Measurements from ENCODE around the gene RASGRF1. TPM values are rescaled to one million over a fixed set of nuclear protein-coding genes. Genes with fewer than 3 reads are reported as not detected.

RASGRF1 gene
- total RNA-seq, 1 experiment from 2014 or later = 0.70 TPM

DNA sequence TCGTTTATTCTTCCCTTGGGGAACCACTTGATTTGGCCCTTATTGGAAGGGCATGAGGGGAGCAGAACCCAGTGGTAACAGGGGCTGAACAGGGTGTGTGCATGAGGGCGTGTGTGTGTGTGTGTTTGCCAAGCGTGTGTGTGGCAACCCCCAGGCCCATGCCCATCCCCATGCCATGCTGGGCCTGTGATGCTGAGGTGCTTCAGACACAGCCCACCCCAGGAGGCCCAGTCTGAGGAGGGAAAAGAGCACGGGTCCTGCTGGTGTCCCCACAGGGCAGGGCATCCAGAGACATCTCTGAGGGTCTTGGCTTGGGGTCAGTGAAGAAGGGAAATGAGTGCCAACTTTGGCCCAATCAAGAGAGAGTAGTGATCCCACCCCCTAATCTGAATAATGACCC lies 71.6 kb downstream of the RASGRF1 start:
- BruUV-seq (replicated peaks) = no TSS peak
- intact Hi-C loops (cut with micrococcal nuclease) = no loop called here
- ChIA-PET CTCF (interaction anchor here (2.6 kb wide), 1 partner anchor 165 kb away, joined by 13 read pairs; no protein-coding TSS in a partner anchor), POLR2A (no interaction called here)
- no peaks in the 10 kb centered on the region for H3K9me3 Mint-ChIP-seq (ENCODE audit: unreplicated experiment)
- no peak for DNase-seq (ENCODE audit: unreplicated experiment)
- H3K4me3 Mint-ChIP-seq (ENCODE audit: unreplicated experiment) = no peak overlapping the region
- TF ChIP-seq, protein P1, sequence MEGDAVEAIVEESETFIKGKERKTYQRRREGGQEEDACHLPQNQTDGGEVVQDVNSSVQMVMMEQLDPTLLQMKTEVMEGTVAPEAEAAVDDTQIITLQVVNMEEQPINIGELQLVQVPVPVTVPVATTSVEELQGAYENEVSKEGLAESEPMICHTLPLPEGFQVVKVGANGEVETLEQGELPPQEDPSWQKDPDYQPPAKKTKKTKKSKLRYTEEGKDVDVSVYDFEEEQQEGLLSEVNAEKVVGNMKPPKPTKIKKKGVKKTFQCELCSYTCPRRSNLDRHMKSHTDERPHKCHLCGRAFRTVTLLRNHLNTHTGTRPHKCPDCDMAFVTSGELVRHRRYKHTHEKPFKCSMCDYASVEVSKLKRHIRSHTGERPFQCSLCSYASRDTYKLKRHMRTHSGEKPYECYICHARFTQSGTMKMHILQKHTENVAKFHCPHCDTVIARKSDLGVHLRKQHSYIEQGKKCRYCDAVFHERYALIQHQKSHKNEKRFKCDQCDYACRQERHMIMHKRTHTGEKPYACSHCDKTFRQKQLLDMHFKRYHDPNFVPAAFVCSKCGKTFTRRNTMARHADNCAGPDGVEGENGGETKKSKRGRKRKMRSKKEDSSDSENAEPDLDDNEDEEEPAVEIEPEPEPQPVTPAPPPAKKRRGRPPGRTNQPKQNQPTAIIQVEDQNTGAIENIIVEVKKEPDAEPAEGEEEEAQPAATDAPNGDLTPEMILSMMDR (IDR thresholded peaks at IDR 0.05; ENCODE audit: unreplicated experiment) = no peak
- no peak overlapping the region for H3K27ac Mint-ChIP-seq (ENCODE audit: low read depth, unreplicated experiment)
- H3K4me1 Mint-ChIP-seq (ENCODE audit: insufficient read depth, unreplicated experiment) = no peaks in the 10 kb centered on the region
- H3K36me3 Mint-ChIP-seq (ENCODE audit: insufficient read depth, unreplicated experiment) = no peaks in the 10 kb centered on the region
- no peaks in the 10 kb centered on the region for H3K27me3 Mint-ChIP-seq (ENCODE audit: insufficient read depth, unreplicated experiment)

- no peak overlapping the region for H3K27ac Mint-ChIP-seq (ENCODE audit: low read depth, unreplicated experiment)
- no peaks in the 10 kb centered on the region for H3K27me3 Mint-ChIP-seq (ENCODE audit: insufficient read depth, unreplicated experiment)
- no peaks in the 10 kb centered on the region for H3K9me3 Mint-ChIP-seq (ENCODE audit: unreplicated experiment)
- intact Hi-C loops (cut with micrococcal nuclease) = no loop called here
- TF ChIP-seq, protein P1 (IDR thresholded peaks at IDR 0.05; ENCODE audit: unreplicated experiment) = no peak
- no TSS peak for BruUV-seq (replicated peaks)
- no peaks in the 10 kb centered on the region for H3K4me1 Mint-ChIP-seq (ENCODE audit: insufficient read depth, unreplicated experiment)
- no peak overlapping the region for H3K4me3 Mint-ChIP-seq (ENCODE audit: unreplicated experiment)
- POLR2A ChIA-PET = no interaction called here
- no peaks in the 10 kb centered on the region for H3K36me3 Mint-ChIP-seq (ENCODE audit: insufficient read depth, unreplicated experiment)
- no peak for DNase-seq (ENCODE audit: unreplicated experiment)
- CTCF ChIA-PET = interaction anchor here (0.6 to 2.6 kb wide), 2 partner anchors 10 to 166 kb away, joined by 3 to 13 read pairs; no protein-coding TSS in a partner anchor
Observed at GRCh38 chr15:79017953-79018352, 72.6 kb downstream of the RASGRF1 start.

DNA sequence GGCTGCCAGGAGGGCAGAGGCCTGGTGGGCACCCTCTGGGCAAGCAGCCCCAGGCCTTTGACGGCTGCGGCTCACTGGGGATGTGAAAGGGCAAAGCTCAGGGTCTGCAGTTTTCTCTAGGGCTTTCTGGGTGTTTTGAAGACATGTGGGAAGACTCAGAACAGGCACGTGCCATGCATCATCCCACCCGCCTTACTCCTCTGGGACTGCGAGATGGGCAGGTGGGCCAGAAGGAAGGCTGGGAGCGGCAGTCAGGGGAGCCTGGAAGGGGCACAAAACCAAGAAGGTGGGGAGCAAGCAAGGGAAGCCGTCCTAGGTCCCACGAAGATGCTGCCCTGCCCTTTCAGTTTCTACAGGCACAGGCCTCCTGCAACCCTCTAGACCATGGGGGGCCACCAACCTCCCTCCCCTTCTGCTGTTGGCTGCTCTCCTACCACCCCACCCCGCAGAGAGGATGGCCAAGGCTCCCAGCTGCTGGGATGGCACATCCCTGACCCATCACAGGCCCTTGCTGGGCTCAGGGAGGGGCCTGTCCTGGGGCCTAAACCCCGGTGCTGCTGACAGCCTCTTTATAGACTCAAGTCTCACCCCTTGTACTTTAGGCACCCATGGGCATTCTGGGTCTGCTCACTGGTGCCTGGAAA lies 73.9 kb downstream of the RASGRF1 start:
- no TSS peak for BruUV-seq (replicated peaks)
- CTCF ChIA-PET = interaction anchor here (0.5 to 2.6 kb wide), 4 partner anchors 24 to 323 kb away, joined by 3 to 13 read pairs (median 3); no protein-coding TSS in a partner anchor

DNA sequence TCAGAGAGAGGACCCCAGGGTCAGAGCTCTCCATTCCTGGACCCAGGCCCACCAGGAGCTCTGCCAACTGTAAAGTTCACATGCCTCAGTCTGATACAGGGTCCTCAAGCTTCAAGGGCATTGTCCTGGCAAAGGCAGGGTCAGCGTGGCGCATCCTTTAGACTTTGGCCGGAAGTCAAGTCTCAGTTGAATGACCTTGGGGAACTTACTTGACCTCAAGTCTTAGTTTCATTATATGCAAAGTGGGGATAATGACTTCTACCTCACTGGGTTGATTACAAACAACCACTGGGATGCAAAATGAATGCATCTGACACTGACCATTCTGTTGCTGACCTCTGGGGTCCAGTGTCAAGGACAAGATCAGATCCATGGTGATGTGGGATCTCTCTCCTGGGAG lies 75.2 kb downstream of the RASGRF1 start:
- intact Hi-C loops (cut with micrococcal nuclease) = no loop called here
- POLR2A ChIA-PET = no interaction called here
- H3K27me3 Mint-ChIP-seq (ENCODE audit: insufficient read depth, unreplicated experiment) = no peaks in the 10 kb centered on the region
- H3K36me3 Mint-ChIP-seq (ENCODE audit: insufficient read depth, unreplicated experiment) = no peaks in the 10 kb centered on the region
- TF ChIP-seq, protein P1 (IDR thresholded peaks at IDR 0.05; ENCODE audit: unreplicated experiment) = no peak
- no TSS peak for BruUV-seq (replicated peaks)
- no peak overlapping the region for H3K27ac Mint-ChIP-seq (ENCODE audit: low read depth, unreplicated experiment)
- no peak overlapping the region for H3K4me3 Mint-ChIP-seq (ENCODE audit: unreplicated experiment)
- no peaks in the 10 kb centered on the region for H3K9me3 Mint-ChIP-seq (ENCODE audit: unreplicated experiment)
- no peaks in the 10 kb centered on the region for H3K4me1 Mint-ChIP-seq (ENCODE audit: insufficient read depth, unreplicated experiment)
- CTCF ChIA-PET = interaction anchor here (0.6 to 1.2 kb wide), 3 partner anchors 13 to 205 kb away, joined by 3 to 4 read pairs (median 3); no protein-coding TSS in a partner anchor
- DNase-seq (ENCODE audit: unreplicated experiment) = no peak

More for the DNA sequence above, 73.9 kb downstream of the RASGRF1 start:
- H3K9me3 Mint-ChIP-seq (ENCODE audit: unreplicated experiment) = no peaks in the 10 kb centered on the region
- H3K27ac Mint-ChIP-seq (ENCODE audit: low read depth, unreplicated experiment) = no peak overlapping the region
- H3K4me1 Mint-ChIP-seq (ENCODE audit: insufficient read depth, unreplicated experiment) = no peaks in the 10 kb centered on the region
- TF ChIP-seq, protein P1 (IDR thresholded peaks at IDR 0.05; ENCODE audit: unreplicated experiment) = no peak
- POLR2A ChIA-PET = no interaction called here
- H3K27me3 Mint-ChIP-seq (ENCODE audit: insufficient read depth, unreplicated experiment) = no peaks in the 10 kb centered on the region
- DNase-seq (ENCODE audit: unreplicated experiment) = no peak
- intact Hi-C loops (cut with micrococcal nuclease) = no loop called here
- H3K4me3 Mint-ChIP-seq (ENCODE audit: unreplicated experiment) = no peak overlapping the region
- no peaks in the 10 kb centered on the region for H3K36me3 Mint-ChIP-seq (ENCODE audit: insufficient read depth, unreplicated experiment)
